T47D (cell line): ENCODE measurements around the gene RPTOR.

ENCODE experiments used
- DNase-seq, 2 experiments: peaks; one replicate each; pipeline versions ENCODE4 v3.0.0 to v3.0.0-alpha.2; 2011 to 2012; ENCODE audit warnings: low read depth in 1 of 2, low spot score in 1 of 2
- JUND ChIP-seq: IDR thresholded peaks from 2 replicates; pipeline ENCODE4 v1.6.1; 2012; ENCODE audit warnings: low read depth
- in situ Hi-C: cut with HindIII; loops from 2 replicates; pipeline ENCODE4 v1.10.0; 2016; ENCODE audit warnings: low sequenced_read_pairs, low pct_unique_long_range_greater_than_20kb

Gene RPTOR

GRCh38 chr17:80833952-80834892 is 289.6 kb downstream of the RPTOR start:
- no peak for DNase-seq
- in situ Hi-C loops: no loop called here
- no peak for TF ChIP-seq JUND

GRCh38 chr17:80834893-80835275 is 290.2 kb downstream of the RPTOR start:
- DNase-seq: no peak
- TF ChIP-seq JUND: no peak
- in situ Hi-C loops: no loop called here

- in situ Hi-C loops: no loop called here
- TF ChIP-seq JUND: no peak
- no peak for DNase-seq
These were observed 291.4 kb downstream of the RPTOR start for GRCh38 chr17:80835816-80836657.

GRCh38 chr17:80836658-80836965 is 292.0 kb downstream of the RPTOR start:
- no peak for DNase-seq
- no peak for TF ChIP-seq JUND
- in situ Hi-C loops: no loop called here

GRCh38 chr17:80836971-80837481 is 292.4 kb downstream of the RPTOR start:
- in situ Hi-C loops: no loop called here
- DNase-seq: no peak
- TF ChIP-seq JUND: no peak

- no peak for TF ChIP-seq JUND
- in situ Hi-C loops: no loop called here
- DNase-seq: no peak
These were observed 293.1 kb downstream of the RPTOR start for GRCh38 chr17:80837711-80838110.

GRCh38 chr17:80838311-80839025 is 293.8 kb downstream of the RPTOR start:
- no peak for DNase-seq
- in situ Hi-C loops: no loop called here

GRCh38 chr17:80839026-80839345 is 294.3 kb downstream of the RPTOR start:
- DNase-seq: no peak
- in situ Hi-C loops: no loop called here
- TF ChIP-seq JUND: no peak

More at GRCh38 chr17:80838311-80839025, 293.8 kb downstream of the RPTOR start:
- TF ChIP-seq JUND: no peak

GRCh38 chr17:80839511-80839941 is 294.9 kb downstream of the RPTOR start:
- no peak for DNase-seq
- in situ Hi-C loops: no loop called here
- TF ChIP-seq JUND: no peak

- no peak for TF ChIP-seq JUND
- in situ Hi-C loops: no loop called here
- DNase-seq: no peak
These were observed 295.3 kb downstream of the RPTOR start for GRCh38 chr17:80839970-80840369.

GRCh38 chr17:80842456-80843013 is 297.9 kb downstream of the RPTOR start:
- DNase-seq: no peak
- in situ Hi-C loops: no loop called here
- no peak for TF ChIP-seq JUND

GRCh38 chr17:80843741-80844156 is 299.1 kb downstream of the RPTOR start:
- TF ChIP-seq JUND: no peak
- in situ Hi-C loops: no loop called here

More at GRCh38 chr17:80843741-80844156, 299.1 kb downstream of the RPTOR start:
- DNase-seq: no peak
